Osteocyte (in vitro differentiated cells): ENCODE data around the gene SOCS3. TPM values are rescaled to one million over a fixed set of nuclear protein-coding genes. Genes with fewer than 3 reads are reported as not detected.

Experiments
- DNase-seq: peaks from one replicate; pipeline ENCODE4 v3.0.0; 2021; ENCODE audit warnings: mixed read lengths; ENCODE audit not compliant: unreplicated experiment; ENCODE audit errors: extremely low spot score
- H3K27ac Mint-ChIP-seq: one replicate; pipeline ENCODE4 v1.8.0; 2021; ENCODE audit warnings: mild to moderate bottlenecking, mixed read lengths; ENCODE audit not compliant: unreplicated experiment
- H3K27me3 Mint-ChIP-seq: one replicate; pipeline ENCODE4 v1.8.0; 2021; ENCODE audit warnings: mixed read lengths; ENCODE audit not compliant: unreplicated experiment
- H3K36me3 Mint-ChIP-seq: one replicate; pipeline ENCODE4 v1.8.0; 2021; ENCODE audit warnings: mixed read lengths; ENCODE audit not compliant: unreplicated experiment
- H3K4me1 Mint-ChIP-seq: one replicate; pipeline ENCODE4 v1.8.0; 2021; ENCODE audit warnings: mixed read lengths; ENCODE audit not compliant: unreplicated experiment
- H3K4me3 Mint-ChIP-seq: one replicate; pipeline ENCODE4 v1.8.0; 2021; ENCODE audit warnings: mild to moderate bottlenecking, moderate library complexity, mixed read lengths; ENCODE audit not compliant: unreplicated experiment
- H3K9me3 Mint-ChIP-seq: one replicate; pipeline ENCODE4 v1.8.0; 2021; ENCODE audit warnings: mixed read lengths; ENCODE audit not compliant: unreplicated experiment
- total RNA-seq: library from RNA; stranded (reverse); gene quantifications from 2 replicates; pipeline ENCODE4 v1.2.1, GENCODE V29; 2021
- TF ChIP-seq, protein P1 (sequence below): fragments of 200-600 bp; sonication (generic); IDR thresholded peaks from 2 replicates; pipeline ENCODE4 v1.5.0; 2021; ENCODE audit warnings: antibody characterized with exemption, mild to moderate bottlenecking, moderate library complexity

Gene SOCS3
- total RNA-seq, 1 donor from 2014 or later = 86.4 TPM

DNA sequence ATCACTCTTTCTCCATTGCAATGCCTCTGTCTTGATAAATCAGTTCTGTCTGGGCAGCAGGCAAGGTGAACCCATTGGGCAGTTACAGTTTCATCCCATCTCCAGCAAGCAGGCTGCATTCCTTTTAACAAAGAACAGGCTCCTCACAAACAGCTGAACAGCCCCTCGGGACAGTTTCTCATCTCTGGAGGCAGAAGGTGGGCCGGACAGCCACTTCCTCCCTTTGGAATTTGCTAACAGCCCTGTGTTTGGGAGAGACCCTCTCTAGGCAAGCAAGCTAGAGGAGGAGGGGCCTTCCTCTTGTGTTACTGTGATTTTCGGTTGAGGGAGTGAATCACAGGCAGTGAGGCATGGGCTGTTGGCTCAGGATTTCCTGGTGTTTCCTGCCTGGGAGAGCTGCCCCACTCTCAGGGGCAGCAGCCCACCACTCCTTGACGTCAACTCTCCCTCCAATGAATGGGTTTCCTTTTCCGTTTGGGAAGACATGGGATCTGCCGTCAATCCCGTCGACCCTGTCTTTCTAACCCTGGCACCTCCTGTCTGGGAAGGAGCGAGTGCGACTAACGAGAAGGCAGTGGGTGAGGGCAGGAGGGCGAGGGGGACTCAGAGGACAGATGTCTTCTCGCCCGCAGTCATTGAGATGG lies 14.9 kb upstream of the SOCS3 start:
- Mint-ChIP-seq H3K27ac (peak overlapping the region; percentile 89), H3K4me1 (peaks cover 52% of the 10 kb centered on the region), H3K4me3 (peak overlapping the region; percentile 39), H3K36me3 (no peaks in the 10 kb centered on the region), H3K9me3 (no peaks in the 10 kb centered on the region), H3K27me3 (no peaks in the 10 kb centered on the region)
- no peak for DNase-seq
- TF ChIP-seq, protein P1, sequence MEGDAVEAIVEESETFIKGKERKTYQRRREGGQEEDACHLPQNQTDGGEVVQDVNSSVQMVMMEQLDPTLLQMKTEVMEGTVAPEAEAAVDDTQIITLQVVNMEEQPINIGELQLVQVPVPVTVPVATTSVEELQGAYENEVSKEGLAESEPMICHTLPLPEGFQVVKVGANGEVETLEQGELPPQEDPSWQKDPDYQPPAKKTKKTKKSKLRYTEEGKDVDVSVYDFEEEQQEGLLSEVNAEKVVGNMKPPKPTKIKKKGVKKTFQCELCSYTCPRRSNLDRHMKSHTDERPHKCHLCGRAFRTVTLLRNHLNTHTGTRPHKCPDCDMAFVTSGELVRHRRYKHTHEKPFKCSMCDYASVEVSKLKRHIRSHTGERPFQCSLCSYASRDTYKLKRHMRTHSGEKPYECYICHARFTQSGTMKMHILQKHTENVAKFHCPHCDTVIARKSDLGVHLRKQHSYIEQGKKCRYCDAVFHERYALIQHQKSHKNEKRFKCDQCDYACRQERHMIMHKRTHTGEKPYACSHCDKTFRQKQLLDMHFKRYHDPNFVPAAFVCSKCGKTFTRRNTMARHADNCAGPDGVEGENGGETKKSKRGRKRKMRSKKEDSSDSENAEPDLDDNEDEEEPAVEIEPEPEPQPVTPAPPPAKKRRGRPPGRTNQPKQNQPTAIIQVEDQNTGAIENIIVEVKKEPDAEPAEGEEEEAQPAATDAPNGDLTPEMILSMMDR = no peak

DNA sequence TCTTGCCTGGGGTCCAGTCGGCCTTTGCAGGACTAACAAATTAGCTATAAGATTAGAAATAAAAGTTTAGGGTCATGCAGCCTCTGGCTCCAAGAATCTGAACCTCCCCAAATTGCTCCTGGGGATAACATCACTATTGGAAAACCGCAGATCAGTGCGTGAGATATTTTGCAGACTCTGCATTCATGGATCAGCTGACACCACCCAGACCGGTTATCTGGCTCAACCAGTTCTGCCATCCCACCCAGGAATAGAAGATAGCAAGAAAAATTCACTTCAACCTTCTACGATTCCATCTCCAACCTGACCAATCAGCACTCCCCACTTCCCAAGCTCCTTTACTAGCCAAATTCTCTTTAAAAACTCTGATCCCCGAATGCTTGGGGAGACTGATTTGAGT lies 14.3 kb upstream of the SOCS3 start:
- Mint-ChIP-seq H3K4me3 (no peak overlapping the region), H3K36me3 (no peaks in the 10 kb centered on the region), H3K9me3 (no peaks in the 10 kb centered on the region), H3K4me1 (peaks cover 48% of the 10 kb centered on the region), H3K27me3 (no peaks in the 10 kb centered on the region), H3K27ac (peak overlapping the region; percentile 89)
- TF ChIP-seq, protein P1 = no peak
- DNase-seq = no peak

DNA sequence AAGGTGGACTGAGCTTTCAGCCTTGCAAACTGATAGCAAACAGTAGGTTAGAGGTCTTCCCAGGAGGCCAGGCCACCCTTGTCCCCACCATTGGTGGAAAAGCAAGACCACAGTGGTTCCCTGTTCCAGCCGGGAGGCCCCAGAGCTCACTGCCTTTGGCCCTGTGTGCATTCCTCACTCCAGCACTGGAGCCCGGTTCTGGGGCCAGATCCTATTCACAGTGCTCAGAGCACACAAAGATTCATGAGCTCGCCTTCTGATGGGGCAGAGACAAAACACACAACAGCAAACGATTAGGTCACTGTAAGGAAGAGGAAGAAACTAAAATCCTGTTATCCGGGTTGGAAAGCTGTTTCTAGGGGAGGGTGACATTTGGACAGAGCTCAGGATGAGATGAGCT lies 13.0 kb upstream of the SOCS3 start:
- TF ChIP-seq, protein P1 = no peak
- Mint-ChIP-seq H3K36me3 (no peaks in the 10 kb centered on the region), H3K9me3 (no peaks in the 10 kb centered on the region), H3K27me3 (no peaks in the 10 kb centered on the region), H3K4me1 (peaks cover 49% of the 10 kb centered on the region), H3K4me3 (no peak overlapping the region), H3K27ac (peak overlapping the region; percentile 56)
- no peak for DNase-seq

DNA sequence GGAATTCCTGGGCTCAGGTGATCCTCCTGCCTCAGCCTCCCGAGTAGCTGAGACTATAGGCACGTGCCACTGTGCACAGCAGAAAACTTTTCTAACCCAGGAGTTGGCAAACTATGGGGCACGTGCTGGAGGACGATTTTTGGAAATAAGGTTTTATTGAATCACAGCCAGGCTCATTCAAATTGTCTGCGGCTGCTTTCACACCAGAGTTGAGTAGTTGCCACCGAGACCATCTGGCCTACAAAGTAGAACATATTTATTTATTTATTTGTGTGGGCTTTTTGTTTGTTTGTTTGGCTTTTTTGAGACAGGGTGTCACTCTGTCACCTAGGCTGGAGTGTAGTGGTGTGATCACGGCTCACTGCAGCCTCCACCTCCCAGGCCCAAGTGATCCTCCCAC lies 11.2 kb upstream of the SOCS3 start:
- no peak overlapping the region for H3K4me3 Mint-ChIP-seq
- no peak for DNase-seq
- no peaks in the 10 kb centered on the region for H3K27me3 Mint-ChIP-seq
- H3K4me1 Mint-ChIP-seq = peaks cover 57% of the 10 kb centered on the region
- TF ChIP-seq, protein P1 = no peak
- H3K9me3 Mint-ChIP-seq = no peaks in the 10 kb centered on the region
- H3K27ac Mint-ChIP-seq = no peak overlapping the region
- H3K36me3 Mint-ChIP-seq = no peaks in the 10 kb centered on the region

DNA sequence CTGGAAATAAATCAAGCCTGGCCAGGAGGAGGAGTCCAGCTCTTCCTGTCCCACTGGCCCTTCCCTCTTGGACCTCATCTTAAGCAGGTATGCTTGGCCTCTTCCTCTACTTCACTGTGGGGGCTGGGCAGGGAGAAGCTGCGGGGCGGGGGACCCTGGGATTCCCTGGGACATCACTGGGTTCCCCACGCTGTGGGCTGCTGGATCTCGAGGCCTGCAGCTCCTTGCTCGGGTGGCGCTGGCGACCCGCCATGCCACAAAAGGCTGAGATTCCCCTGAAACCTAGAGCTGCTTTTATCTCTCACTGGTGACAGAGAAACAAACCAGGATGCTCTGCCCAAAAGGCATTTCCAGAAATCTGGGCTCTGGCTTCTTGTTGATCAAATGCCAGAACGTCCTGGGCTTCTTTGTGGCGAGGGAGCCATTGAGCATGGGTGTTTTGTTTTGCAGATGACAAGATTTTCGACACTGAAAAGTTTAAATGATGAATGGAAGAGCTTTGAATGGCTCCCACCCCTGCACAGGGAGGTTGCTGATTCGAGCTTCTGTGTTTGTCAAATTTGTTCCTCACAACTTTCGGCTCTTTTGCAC lies 10.0 kb upstream of the SOCS3 start:
- H3K4me3 Mint-ChIP-seq = no peak overlapping the region
- peaks cover 57% of the 10 kb centered on the region for H3K4me1 Mint-ChIP-seq
- no peak overlapping the region for H3K27ac Mint-ChIP-seq
- no peaks in the 10 kb centered on the region for H3K9me3 Mint-ChIP-seq
- H3K27me3 Mint-ChIP-seq = no peaks in the 10 kb centered on the region
- no peaks in the 10 kb centered on the region for H3K36me3 Mint-ChIP-seq
- no peak for DNase-seq
- TF ChIP-seq, protein P1 = no peak
